Activated CD4-positive, alpha-beta T cell treated with anti-CD3 and anti-CD28 coated beads, Interleukin-2, amount 50 U/mL, for 16 hours (primary cell): ENCODE measurements around the gene ABCC1.
"Not testable (repeated sequence)": the region's sequence is repeated elsewhere in the genome, so short reads cannot be mapped to it uniquely, and the experiment has no call there.

Experiments used
- DNase-seq: peaks from one replicate; pipeline ENCODE4 v3.0.0-alpha.2; 2020

Gene ABCC1

GRCh38 chr16:16143931-16144330 is 194.5 kb downstream of the ABCC1 start:
- no peak for DNase-seq

DNA sequence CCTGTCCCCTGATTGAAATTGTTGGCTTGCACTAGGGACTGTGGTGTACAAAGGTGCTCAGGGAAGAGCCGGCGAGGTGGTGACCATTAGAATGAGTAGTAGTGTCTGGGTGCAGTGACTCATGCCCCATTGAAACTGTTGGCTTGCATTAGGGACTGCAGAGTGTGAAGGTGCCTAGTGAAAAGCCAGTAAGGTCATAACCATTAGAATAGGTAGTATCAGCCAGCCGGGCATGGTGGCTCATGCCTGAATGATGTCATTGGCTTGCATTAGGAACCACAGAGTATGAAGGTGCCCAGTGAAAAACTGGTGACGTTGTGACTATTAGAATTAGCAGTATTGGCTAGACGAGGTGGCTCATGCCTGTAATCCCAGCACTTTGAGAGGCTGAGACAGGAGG is 195.0 kb downstream of the ABCC1 start:
- no peak for DNase-seq

DNA sequence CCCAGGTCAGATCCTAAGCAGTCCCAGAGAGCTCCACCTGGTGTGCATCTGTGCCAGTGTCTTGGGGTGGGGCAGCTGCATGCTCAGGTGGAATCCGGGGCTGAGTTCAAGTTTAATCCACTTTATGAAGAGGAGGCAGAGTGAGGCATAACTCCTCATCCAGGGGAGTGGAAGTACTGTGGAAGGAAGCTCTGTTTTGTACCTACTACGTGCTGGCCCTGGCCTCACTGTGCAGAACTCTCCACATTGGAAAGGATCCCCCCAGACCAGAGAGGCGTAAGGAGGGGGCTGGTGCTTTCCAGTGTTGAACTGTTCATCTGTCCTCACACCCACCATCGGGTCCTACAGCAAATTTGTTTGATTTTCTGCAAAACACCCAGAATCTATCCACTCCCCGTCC is 195.9 kb downstream of the ABCC1 start:
- DNase-seq = no peak

DNA sequence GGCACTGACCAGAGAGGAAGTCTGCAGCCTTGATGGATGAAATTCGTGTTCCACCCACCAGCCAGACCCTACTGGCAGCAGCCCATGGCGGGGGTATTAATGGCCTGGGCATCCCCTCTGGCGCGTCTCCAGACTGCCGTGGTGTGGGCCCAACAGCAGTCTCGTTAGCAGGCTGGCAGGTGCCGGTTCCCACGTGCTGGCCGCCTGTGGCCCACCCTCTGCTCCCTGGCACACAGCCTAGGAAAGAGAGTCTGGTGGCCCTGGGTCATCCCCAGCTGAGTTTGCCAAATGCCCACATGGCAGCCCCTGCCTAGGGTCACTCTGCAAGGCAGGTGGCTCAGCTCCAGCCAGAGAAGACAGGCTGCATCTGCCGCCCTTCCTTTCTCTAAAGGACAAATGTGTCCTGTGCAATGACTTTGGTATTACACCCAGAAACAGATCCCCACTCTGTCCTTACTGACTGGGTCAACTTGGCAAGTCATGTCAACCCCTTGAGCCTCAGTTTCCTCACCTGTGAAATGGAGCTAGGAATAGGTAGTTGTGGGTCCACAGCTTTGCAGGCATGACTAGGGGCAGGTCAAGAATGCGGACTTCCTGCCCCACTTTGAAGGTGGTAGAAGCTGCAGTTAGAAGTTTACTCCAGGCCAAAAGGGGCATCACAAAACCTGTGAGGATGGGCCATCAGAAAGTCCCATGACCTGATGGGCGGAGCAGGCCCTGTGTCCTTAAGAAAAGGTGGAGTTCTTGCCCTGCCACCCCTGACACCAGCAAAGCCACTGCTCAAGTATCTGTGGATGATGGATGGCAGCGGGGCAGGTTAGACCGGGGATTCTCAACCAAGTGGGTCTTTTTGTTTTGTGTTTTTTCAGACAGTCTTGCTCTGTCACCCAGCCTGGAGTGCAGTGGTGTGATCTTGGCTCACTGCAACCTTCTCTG is 197.2 kb downstream of the ABCC1 start:
- no peak for DNase-seq

- DNase-seq = no peak
Observed at GRCh38 chr16:16147316-16147999, 198.0 kb downstream of the ABCC1 start.

- not testable (repeated sequence) for DNase-seq
Observed at GRCh38 chr16:16148000-16148599, 198.7 kb downstream of the ABCC1 start.

DNA sequence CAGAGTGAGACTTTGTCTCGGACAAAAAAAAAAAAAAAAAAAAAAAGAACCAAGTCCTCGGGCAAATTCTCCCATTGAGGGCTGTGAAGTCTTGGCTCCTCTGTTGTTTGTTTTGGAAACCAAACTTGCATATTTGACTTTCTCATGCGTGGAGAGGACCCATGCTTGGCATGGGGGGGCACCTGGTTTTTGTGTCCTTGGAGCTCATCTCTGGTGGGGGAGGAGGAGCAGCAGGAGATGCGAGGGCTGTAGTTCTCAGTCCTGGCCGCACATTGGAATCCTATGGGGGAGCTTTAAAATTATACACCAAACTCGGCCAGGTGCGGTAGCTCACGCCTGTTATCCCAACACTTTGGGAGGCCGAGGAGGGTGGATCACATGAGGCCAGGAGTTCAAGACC is 199.3 kb downstream of the ABCC1 start:
- no peak for DNase-seq

- DNase-seq = no peak
Observed at GRCh38 chr16:16149710-16150116, 200.3 kb downstream of the ABCC1 start.

DNA sequence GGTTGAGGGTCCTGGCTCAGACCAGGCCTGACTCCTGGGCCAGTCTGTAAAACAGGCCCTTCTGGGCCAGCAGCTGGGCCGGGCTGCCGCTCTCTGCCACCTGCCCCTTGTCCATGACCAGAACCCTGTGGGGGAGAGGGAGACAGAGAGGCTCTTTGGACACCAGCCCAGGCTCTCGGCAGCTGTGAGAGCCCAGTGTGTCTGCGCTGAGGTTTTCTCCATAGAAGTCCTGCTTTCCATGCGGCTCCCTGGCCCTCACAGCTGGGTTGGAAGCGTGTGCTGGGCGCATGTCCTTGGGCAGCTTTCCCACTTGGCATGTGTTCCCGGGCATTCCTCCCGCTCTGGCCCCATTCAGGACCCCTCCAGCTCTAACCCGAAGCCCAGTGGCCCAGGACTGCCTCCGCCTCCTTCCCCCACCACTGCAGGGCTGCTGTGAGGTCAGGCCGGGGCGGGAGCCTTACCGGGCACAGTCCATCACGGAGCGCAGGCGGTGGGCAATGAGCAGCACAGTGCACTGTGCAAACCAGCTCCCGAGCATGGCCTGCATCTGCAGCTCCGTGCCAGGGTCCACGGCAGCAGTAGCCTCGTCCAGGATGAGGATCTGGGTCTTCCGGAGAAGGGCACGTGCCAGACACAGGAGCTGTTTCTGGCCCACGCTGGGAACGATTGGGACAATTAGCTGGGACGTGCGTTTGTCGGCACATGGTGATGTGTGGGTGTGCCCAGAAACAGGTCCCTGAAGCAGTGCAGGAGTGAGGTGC is 200.9 kb downstream of the ABCC1 start:
- DNase-seq = no peak

GRCh38 chr16:16150878-16151152 is 201.4 kb downstream of the ABCC1 start:
- DNase-seq = no peak

- no peak for DNase-seq
Observed at GRCh38 chr16:16151315-16151714, 201.9 kb downstream of the ABCC1 start.

DNA sequence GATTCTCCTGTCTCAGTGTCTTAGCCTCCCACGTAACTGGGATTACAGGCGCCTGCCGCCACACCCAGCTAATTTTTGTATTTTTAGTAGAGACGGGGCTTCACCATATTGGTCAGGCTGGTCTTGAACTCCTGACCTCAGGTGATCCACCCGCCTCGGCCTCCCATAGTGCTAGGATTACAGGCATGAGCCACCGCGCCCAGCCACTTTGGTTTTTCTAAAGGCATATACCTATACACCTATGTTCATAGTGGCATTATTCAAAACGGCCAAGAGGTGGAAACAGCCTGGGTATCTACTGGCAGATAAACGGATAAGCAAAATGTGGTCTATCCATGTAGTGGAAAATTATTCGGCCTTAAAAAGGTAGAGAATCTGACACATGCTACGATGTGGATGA is 203.6 kb downstream of the ABCC1 start:
- DNase-seq = not testable (repeated sequence)

DNA sequence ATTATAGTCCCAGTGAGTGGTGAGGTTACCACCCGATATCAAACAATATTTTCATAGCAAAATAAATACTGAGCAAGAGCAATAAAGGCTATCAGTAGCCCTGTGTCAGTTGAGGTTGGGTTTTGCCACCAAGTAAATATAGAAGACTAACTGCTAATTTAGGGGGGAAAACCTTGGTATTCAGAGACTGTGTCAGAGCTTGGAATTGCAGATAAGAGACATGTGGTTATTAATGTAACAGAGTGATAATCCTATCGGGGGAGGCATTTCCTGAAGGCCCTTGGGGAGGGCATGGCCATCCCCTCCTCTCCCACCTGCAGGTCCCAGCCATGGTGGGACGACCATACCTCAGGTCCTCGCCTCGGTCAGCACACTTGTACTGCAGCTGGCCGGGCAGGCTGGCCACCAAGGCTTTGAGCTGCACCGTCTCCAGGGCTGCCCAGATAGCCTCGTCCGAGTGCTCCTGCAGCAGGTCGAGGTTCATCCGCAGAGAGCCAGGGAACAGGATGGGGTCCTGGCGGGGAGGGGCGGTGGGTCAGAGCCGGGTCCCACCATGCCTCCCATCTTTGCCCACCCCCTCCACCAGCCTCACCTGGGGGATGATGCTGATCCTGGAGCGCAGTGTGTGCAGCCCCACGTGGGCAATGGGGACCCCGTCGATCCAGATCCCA is 205.0 kb downstream of the ABCC1 start:
- DNase-seq = no peak

DNA sequence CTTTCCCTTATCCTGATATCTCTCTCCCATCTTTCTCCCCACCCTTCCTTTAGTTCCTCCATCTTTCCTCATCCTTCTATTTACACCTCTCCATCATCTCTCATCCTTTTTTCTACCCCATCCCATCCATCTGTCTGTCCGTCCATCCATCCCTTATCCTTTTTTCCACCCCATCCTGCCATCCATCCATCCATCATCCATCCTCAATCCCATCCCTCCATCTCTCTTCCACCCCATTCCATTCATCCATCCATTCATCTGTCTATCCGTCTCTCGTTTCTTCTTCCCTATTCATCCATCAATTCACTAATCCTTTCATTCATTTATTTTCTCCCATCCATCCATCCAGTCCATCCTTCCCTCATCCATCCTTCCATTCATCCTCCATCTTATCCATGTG is 205.8 kb downstream of the ABCC1 start:
- no peak for DNase-seq

- DNase-seq = no peak
Observed at GRCh38 chr16:16157166-16157565, 207.8 kb downstream of the ABCC1 start.

GRCh38 chr16:16158082-16158658 is 208.8 kb downstream of the ABCC1 start:
- DNase-seq = no peak

- no peak for DNase-seq
Observed at GRCh38 chr16:16158741-16159374, 209.4 kb downstream of the ABCC1 start.

- DNase-seq = no peak
Observed at GRCh38 chr16:16159662-16160061, 210.2 kb downstream of the ABCC1 start.

DNA sequence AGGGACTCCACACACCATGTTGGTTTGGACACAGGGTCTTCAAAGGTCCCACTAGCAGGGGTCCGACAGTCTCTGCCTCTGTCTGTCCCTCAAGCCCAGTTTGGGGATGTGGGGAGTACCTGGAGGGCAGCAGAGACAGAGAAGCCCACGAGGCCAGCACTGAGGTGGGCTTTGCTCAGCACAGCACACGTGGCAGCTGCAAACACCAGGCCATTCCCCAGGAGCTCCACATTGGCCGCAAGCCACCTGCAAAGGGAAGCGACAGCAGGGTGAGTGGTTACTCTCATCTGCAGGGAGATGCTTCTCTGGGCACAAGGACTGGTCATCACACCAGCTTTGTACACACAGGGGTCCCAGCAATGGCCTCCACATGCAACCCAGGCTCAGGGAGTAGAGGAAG is 211.9 kb downstream of the ABCC1 start:
- DNase-seq = no peak

GRCh38 chr16:16161840-16162239 is 212.4 kb downstream of the ABCC1 start:
- DNase-seq = not testable (repeated sequence)

DNA sequence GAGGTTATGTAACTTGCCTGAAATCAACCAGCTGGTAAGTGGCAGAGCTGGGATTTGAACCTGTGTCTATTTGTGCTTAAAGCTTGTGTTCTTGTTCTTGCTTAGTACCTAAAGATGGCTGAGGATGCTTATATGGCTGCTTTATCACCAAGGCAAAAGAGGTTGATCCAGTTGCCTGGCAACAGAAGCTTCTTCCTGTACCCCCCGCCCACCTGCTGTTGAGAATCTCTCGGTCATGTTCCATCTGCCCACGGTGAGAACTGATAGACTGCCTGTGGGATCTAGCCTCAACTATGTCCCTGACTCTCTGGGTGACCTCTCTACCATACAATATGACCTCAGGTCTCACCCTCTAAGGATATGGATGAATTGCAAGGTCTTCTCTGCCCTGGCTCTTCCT is 213.2 kb downstream of the ABCC1 start:
- DNase-seq = no peak

DNA sequence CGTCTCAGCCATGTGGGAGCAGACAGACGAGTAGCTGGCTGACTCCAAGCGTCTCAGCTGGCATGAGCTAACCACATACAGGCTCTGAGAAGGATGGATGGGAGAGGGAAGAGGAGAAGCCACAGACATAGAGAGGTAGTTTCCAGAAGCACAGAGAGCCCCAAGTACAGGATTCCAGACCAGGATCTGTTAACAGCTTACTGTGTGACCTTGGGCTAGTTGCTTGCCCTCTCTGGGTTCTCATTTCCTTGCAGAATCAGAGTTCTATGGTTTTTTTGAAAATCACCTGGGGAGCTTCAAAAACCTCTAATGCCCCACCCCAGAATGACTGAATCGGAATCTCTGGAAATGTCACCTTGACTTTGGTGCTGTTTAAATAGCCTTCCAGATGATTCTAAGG is 213.7 kb downstream of the ABCC1 start:
- no peak for DNase-seq
